HG02759 (cell line): ENCODE measurements around the gene SOX13.

Experiments used
- ATAC-seq: cut with Tn5 transposase; IDR thresholded peaks from one replicate; pipeline ENCODE4 v1.9.1; 2021; ENCODE audit warnings: mild to moderate bottlenecking, moderate library complexity; ENCODE audit not compliant: unreplicated experiment

SOX13 gene

GRCh38 chr1:204149635-204150565 lies 77.0 kb downstream of the SOX13 start:
- ATAC-seq = no peak

- ATAC-seq = no peak
Observed at GRCh38 chr1:204150702-204151551, 78.0 kb downstream of the SOX13 start.

GRCh38 chr1:204151552-204152309 lies 78.8 kb downstream of the SOX13 start, which contains the start of gene ETNK2:
Gene ETNK2 (minus strand): TSS chr1:204152044. CDS start chr1:204151852, 192 bp downstream.
- no peak for ATAC-seq

GRCh38 chr1:204152310-204153044 lies 79.6 kb downstream of the SOX13 start:
- no peak for ATAC-seq

GRCh38 chr1:204153667-204154066 lies 80.8 kb downstream of the SOX13 start:
- ATAC-seq = no peak

- no peak for ATAC-seq
Observed at GRCh38 chr1:204154568-204155255, 81.8 kb downstream of the SOX13 start.

- ATAC-seq = no peak
Observed at GRCh38 chr1:204155881-204156280, 83.0 kb downstream of the SOX13 start.

- ATAC-seq = no peak
Observed at GRCh38 chr1:204157962-204158361, 85.0 kb downstream of the SOX13 start.

- ATAC-seq = no peak
Observed at GRCh38 chr1:204161609-204162493, 88.9 kb downstream of the SOX13 start.

- no peak for ATAC-seq
Observed at GRCh38 chr1:204162494-204163074, 89.7 kb downstream of the SOX13 start.

GRCh38 chr1:204166219-204166618 lies 93.3 kb downstream of the SOX13 start, which contains the start of gene REN:
Gene REN (minus strand): TSS chr1:204166337. CDS start chr1:204166293, 44 bp downstream.
- no peak for ATAC-seq

- ATAC-seq = no peak
Observed at GRCh38 chr1:204167730-204168129, 94.8 kb downstream of the SOX13 start.

- no peak for ATAC-seq
Observed at GRCh38 chr1:204169858-204170257, 96.9 kb downstream of the SOX13 start.

- ATAC-seq = no peak
Observed at GRCh38 chr1:204170494-204171155, 97.7 kb downstream of the SOX13 start.

GRCh38 chr1:204171751-204172178 lies 98.8 kb downstream of the SOX13 start:
- ATAC-seq = no peak

GRCh38 chr1:204172404-204173029 lies 99.6 kb downstream of the SOX13 start:
- ATAC-seq = no peak

GRCh38 chr1:204174958-204175357 lies 102.0 kb downstream of the SOX13 start:
- no peak for ATAC-seq
